ENCODE measurements around the gene VDAC1. TPM values are rescaled to one million over a fixed set of nuclear protein-coding genes. Genes with fewer than 3 reads are reported as not detected.

Gene VDAC1, protein sequence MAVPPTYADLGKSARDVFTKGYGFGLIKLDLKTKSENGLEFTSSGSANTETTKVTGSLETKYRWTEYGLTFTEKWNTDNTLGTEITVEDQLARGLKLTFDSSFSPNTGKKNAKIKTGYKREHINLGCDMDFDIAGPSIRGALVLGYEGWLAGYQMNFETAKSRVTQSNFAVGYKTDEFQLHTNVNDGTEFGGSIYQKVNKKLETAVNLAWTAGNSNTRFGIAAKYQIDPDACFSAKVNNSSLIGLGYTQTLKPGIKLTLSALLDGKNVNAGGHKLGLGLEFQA
- 273 TPM for polyA plus RNA-seq (2012; ENCODE audit: insufficient read depth, insufficient read length, low read depth)

DNA sequence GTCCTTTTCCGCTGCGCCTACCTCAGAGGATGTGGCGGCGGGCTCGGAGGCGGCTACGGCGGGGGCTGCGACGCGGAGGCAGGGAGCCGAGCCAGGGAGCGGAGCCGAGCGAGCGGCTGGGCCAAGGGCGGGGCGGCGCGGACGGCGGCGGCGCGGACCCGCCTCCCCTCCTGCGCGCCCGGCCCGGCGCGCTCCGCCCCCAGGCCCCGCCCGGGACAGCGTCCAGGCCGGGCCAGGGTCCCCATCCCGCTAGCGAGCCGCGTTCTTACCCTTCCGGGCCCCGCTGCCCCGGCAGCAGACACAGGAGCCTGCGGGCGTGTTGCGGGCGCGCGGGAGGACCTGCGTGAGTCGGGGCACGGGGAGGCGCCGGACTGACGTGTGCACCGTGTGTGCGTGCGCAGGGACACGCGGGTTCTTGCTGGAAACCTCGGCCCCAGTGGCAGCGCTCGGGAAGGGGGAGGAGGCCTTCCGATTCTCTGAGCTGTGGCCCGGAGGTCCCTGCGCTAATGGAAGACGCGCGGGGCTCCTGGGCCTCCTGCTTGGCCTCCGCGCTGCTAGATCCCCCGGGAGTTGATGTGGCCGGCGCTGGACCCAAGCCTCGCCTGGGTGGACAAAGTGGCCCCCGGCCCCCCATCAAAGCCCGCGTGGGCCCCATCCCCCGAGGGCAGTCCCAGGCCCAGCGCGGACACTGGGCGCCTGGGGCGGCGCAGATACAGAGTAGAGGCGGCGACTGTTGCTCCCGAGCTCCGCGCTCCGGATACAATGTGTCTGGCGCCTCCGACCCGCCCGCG, at the start of gene VDAC1:
TSS of gene VDAC1 (minus strand) at position 350 of the 791 bp plus-strand sequence. CDS start 11,963 bp downstream, outside the sequence.
- H3K4me3 ChIP-seq (ENCODE audit: low read depth, low read length): peak within 1 kb of the TSS; percentile 97
- TF ChIP-seq CTCF (IDR thresholded peaks at IDR 0.05; ENCODE audit: low read depth, low read length): peak; percentile 5; the same call in 1 of the 2 replicates
- no peaks in the 10 kb centered on the region for H3K27me3 ChIP-seq
- H3K4me1 ChIP-seq: peaks cover 22% of the 10 kb centered on the region
- H3K9me3 ChIP-seq: no peaks in the 10 kb centered on the region
- DNase-seq: peak; percentile 87
- H3K36me3 ChIP-seq: peaks cover 33% of the 10 kb centered on the region

- H3K36me3 ChIP-seq: no peaks in the 10 kb centered on the region
- H3K27me3 ChIP-seq: no peaks in the 10 kb centered on the region
- no peak overlapping the region for H3K4me3 ChIP-seq (ENCODE audit: low read depth, low read length)
- H3K4me1 ChIP-seq: 0 out of 2 replicates have a peak, but pooled peaks cover 2% of the 10 kb centered on the region
- DNase-seq: no peak
- H3K9me3 ChIP-seq: no peaks in the 10 kb centered on the region
- TF ChIP-seq CTCF (IDR thresholded peaks at IDR 0.05; ENCODE audit: low read depth, low read length): no peak
Measured at GRCh38 chr5:134053840-134054338, 49.1 kb upstream of the VDAC1 start.

GRCh38 chr5:134053314-134053839, 48.6 kb upstream of the VDAC1 start:
- H3K4me3 ChIP-seq (ENCODE audit: low read depth, low read length): no peak overlapping the region
- no peaks in the 10 kb centered on the region for H3K27me3 ChIP-seq
- no peak for TF ChIP-seq CTCF (IDR thresholded peaks at IDR 0.05; ENCODE audit: low read depth, low read length)
- no peaks in the 10 kb centered on the region for H3K9me3 ChIP-seq
- H3K36me3 ChIP-seq: no peaks in the 10 kb centered on the region
- no peaks in the 10 kb centered on the region for H3K4me1 ChIP-seq
- DNase-seq: no peak

DNA sequence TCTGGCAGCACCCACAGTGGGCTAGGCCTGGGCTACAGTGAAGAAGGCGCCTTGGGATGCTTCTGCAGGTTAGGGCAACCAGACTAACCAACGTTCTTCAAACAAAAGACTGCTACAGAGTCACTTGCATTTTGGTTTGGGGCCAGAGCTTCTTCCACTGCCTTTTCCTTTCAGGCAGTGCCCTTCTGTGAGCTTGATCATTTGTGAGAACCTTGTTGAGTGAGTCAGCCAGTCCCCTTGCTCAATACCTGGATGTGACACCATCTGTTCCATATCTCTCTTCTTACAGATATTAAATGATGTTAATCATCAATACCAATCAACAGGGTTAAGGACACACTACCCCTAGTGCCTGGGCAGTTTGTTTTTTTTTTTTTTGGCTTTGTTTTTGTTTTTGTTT, 46.5 kb upstream of the VDAC1 start:
- Histone ChIP-seq H3K4me3 (ENCODE audit: low read depth, low read length) (no peak overlapping the region), H3K4me1 (no peaks in the 10 kb centered on the region), H3K36me3 (no peaks in the 10 kb centered on the region), H3K27me3 (no peaks in the 10 kb centered on the region), H3K9me3 (no peaks in the 10 kb centered on the region)
- no peak for DNase-seq
- no peak for TF ChIP-seq CTCF (IDR thresholded peaks at IDR 0.05; ENCODE audit: low read depth, low read length)

DNA sequence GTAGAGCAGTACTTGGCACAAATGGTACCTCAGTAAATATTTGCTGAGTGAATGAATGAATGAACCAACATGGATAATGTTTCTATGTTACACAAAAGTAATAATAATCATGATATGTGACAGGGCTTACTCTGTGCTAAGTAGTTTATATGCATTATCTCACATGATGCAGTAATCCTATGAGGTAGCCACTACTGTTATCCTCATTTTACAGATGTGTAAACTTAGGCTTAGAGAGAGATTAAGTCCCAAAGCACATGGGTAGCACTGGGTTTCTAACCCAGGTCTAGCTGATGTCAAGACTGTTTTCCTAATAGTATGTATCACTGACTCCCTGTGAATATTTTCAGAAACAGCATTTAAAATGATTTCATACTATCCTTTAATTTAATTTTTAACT, 44.1 kb upstream of the VDAC1 start:
- no peak for DNase-seq
- H3K27me3 ChIP-seq: no peaks in the 10 kb centered on the region
- H3K36me3 ChIP-seq: no peaks in the 10 kb centered on the region
- no peaks in the 10 kb centered on the region for H3K4me1 ChIP-seq
- no peak for TF ChIP-seq CTCF (IDR thresholded peaks at IDR 0.05; ENCODE audit: low read depth, low read length)
- H3K9me3 ChIP-seq: no peaks in the 10 kb centered on the region
- no peak overlapping the region for H3K4me3 ChIP-seq (ENCODE audit: low read depth, low read length)
